ENCODE measurements around the gene SEPTIN3.

SEPTIN3 gene

DNA sequence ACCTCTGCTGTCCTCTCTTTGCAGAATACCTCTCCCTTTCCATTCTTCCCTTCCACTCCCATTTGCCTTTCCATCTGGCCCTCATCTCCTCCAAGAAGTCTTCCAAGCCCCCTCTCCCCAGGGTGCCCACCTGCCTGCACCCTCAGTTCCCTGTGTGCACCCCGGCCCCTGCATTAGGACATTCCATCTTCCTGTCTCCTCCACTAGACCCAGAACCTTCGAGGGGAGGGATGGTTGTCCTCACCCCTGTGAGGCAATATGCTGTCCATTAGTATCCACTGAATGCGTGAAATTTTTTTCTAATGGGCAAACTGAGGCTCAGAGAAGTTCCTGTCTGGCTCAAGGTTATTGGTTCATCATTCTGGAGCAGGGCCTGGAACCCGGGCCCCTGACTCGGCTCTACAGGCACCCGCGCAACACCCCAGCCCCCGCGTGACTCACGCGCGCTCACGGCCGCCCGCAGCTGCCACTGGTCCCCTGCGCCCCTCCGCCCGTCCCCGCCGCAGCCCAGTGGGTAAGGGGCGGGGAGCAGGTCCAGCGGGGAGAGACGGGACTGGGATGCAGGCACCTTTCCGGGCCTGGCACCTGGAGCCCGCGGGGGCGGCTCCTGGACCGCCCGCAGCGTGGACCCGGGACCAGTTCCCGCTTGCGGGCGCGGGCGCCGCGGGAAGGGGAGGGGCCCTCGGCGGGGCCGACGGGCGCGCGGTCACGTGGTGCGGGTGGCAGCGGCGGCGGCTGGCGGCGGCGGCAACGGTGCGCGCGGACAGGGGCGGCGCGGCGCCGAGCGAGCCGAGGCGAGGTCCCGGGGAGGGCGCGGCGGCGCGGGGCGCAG, 7.0 kb downstream of the SEPTIN3 start:
- no peak for DNase-seq

DNA sequence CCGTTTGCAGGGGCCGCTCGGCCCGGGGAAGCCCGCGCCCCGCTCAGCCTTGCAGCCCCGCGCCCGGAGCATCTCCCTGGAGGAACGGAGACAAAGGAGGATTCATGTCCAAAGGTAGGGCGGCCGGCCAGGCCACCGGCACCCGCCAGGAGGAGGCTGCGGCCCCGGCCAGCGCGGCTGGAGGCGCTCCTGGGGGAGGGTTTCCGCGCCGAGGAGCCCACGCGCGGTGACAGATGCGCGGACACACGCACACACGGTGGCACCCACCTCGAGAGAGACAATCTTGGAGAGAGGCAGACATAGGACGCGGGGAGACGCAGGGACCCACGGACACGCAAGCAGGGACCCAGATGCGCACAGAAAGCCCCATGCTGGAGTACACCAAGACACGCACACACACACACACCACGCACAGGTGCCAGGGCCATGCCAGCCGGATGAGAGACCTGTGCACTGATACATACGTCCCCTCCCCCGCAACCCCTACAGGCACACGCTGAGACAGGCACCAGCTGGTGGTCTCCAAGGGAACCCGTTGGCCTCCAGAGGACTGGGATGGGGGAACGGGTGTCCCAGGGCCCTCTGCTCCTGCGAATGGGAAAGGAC, 7.8 kb downstream of the SEPTIN3 start:
- DNase-seq = peak; percentile 12

DNA sequence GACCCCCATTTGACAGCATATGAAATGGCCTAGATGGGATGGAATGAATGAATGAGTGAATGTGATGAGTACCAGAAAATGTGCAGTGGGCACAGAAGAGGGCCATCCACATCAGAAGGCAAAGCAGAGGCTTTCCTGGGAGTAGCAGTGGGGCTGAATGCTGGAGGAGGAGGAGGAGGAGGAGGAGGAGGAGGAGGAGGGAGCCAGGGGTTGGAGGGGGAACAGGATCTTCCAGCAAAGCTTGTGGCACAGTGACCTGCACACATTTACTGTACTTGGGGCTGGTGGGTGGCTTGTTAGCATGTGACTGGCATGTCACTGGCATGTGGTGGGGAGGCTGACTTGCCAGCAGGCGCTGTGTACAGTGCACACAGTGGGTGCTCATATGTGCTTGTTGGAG, 9.5 kb downstream of the SEPTIN3 start:
- DNase-seq = no peak

DNA sequence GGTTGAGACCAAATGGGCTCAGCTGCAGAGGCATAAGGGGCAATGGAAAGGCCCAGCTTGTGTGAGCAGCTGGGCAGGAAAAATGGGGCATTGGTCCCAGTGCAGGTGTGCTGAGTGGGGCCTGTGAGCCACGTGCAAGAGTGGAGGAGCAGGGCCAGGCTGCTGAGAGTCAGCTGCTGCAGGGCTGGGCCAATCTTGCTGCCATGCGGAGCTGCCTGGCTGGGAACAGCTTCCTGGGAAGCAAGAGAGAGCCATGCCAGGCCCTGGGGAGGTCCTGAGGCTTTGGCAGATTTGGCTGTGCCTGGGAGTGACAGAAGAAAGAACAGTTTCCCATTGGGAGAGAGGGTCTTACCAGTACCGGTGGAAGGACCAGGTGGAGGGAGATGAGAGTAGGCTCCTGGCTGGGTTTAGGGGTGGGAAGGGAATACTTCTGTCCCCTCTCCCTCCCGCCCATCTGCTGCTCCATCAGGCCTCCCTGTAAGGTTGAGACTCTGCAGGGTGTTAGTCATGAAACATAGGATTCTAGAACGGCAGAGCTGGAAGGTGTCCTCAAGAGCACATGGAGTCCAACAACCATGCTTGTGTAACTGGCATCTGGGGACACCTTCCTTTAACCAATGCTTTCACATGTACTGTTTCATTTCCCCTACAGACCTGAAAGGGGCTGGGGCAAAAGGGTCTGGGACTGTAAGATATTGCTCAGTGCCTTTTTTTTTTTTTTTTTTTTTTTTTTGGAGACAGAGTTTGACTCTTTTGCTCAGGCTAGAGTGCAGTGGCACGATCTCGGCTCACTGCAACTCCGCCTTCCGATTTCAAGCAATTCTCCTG, 10.4 kb downstream of the SEPTIN3 start:
- DNase-seq = no peak

- DNase-seq = no peak
Observed at GRCh38 chr22:41982865-41983264, 13.6 kb downstream of the SEPTIN3 start.

GRCh38 chr22:41983513-41984405, 14.5 kb downstream of the SEPTIN3 start:
- DNase-seq = no peak

DNA sequence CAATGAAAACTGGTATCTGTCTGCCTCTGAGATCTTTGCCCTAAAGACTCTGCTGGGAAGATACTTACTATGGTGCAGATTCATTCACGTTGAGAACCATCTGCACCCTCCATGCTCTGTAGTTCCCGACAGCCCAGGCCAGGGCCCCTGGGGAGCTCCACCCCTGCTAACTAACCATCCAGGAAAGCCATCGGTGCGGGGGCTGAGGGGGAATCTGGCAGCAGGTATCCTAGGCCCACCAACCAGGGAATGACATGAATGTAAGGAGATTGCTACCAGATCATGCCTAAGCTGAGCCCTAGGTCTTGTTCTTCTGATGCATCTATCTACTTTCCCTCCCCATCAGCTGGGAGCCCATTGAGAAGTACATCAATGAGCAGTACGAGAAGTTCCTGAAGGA, 18.0 kb downstream of the SEPTIN3 start:
- no peak for DNase-seq

- DNase-seq = no peak
Observed at GRCh38 chr22:41989246-41989645, 20.0 kb downstream of the SEPTIN3 start.

DNA sequence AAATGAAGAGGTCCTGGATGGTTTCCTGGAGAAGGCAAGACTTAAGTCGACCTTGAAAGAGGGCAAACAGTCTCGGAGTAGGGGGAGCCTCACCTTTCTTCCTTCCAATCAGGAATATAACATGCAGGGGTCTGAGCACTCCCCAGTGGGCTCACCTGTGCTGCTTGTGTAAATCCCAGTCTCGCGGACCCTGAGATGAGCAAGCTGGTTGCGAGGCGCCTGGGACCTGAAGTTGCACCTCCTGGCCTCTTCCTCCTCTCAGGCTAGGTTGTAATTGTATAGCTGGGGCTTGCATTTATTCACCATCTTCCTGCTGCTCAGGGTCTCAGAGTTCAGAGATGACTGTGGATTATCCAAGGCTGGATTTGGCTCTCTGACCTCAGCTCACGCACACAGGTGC, 21.9 kb downstream of the SEPTIN3 start:
- no peak for DNase-seq

- no peak for DNase-seq
Observed at GRCh38 chr22:41992496-41992895, 23.3 kb downstream of the SEPTIN3 start.

DNA sequence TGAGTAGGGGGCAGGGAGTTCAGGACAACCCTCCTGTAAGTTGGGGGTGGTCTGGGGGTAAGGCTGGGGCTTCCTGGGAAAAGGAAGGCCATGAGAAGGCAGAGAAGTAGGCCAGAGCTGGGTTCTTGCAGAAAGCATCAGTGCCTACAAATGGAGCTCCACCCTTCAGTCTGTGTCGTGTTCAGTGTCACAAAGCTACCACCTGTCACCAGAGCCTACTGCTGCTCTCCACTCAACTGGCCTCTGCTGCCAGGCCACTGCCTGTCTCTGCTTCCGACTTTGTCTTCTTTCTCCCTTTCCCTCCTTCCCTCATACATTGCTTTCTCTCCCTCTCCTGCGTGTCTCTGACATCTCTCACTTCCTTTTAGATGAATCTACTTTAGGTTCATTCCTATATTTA, 26.0 kb downstream of the SEPTIN3 start:
- no peak for DNase-seq

GRCh38 chr22:41996826-41997225, 27.6 kb downstream of the SEPTIN3 start:
- no peak for DNase-seq

DNA sequence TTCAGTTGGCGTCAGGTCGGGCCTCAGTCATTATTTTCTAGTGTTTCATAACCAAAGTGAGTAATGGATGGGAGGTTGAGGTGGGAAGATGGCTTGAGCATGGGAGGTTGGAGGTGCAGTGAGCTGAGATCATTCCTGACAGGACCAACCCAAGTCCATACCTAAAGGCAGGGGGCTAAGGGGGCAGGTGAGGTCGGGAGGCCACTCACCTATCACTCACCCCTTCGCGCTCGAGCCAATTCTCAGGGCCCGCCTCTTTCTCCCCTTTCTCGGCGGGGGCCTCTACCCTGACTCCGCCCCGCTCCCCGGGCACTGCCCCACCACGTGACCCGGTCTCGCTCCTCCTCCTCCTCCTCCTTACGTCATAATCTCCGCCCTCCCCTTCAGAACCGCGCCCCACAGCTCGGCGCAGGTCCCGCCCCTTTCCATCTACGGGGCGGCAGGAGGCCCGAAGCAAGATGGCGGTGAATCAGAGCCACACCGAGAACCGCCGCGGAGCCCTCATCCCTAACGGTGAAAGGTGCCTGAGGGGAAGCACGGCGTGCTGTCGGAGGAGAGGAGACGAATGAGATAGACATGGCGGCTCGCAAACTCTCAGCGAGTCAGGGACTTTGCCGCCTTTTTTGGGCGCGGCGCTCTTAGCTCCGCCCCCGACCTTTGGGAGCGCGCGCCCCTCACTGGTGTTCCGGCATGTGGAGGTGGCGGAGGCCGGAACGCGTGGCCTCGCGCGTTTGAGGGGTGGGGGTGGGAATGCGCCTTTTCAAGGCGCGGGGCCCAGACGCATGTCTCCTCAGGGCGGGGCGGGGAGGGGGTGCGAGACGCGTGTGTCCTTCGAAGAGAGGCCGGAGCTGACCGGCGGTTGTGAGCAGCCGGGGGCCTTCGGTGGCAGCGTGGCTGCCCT, 29.4 kb downstream of the SEPTIN3 start, which contains the start of gene WBP2NL:
Gene WBP2NL (plus strand): TSS at position 428 of the 901 bp plus-strand sequence. CDS start 31 bp downstream, at position 459.
- no peak for DNase-seq

- no peak for DNase-seq
Observed at GRCh38 chr22:42000466-42000865, 31.2 kb downstream of the SEPTIN3 start.

DNA sequence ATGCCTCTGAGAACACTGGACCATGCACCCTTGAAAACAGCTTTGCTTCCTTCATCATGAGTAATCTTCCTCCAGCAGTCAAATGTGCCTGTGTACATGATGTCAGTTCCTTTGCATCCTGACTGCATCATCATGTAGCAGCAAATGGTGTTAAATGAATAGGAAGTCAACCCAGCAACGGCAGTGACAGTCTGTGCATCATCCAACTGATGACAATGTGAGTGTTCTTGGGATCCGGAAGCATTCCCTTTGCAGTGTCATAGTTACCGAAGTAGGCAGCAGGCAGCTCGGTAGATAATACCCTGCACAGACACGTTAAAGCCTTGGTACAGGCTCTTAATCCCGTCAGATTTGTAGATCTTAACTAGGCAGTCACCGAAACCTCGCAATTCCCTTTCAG, 31.9 kb downstream of the SEPTIN3 start:
- DNase-seq = no peak

GRCh38 chr22:42001706-42002105, 32.5 kb downstream of the SEPTIN3 start:
- DNase-seq = no peak

DNA sequence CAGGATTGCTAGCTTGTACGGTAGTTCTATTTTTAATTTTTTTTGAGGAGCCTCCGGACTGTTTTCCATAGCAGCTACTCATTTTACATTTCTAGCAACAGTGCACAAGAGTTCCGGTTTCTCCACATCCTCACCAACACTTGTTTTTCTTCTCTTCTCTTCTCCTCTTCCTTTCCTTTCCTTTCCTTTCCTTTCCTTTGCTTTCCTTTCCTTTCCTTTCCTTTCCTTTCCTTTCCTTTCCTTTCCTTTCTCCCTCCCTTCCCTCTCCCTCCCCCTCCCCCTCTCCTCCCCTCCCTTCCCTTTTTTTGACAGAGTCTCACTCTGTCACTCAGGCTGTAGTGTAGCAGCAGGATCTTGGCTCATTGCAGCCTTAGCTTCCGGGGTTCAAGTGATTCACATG, 38.7 kb downstream of the SEPTIN3 start:
- DNase-seq = no peak

DNA sequence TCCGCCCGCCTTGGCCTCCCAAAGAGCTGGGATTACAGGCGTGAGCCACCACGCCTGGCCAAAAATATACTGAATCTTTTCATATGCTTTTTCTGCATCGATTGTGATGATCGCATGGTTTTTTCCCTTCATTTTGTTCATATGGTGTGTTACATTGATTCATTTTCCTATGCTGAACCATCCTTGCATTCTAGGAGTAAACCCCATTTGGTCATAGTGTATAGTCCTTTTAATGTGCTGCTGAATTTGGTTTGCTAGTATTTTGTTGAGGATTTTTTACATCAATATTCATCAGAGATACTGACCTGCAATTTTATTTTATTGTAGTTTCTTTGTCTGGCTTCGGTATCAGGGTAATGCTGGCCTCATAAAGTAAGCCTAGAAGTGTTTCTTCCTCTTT, 41.5 kb downstream of the SEPTIN3 start:
- no peak for DNase-seq

GRCh38 chr22:42013385-42013784, 44.1 kb downstream of the SEPTIN3 start:
- no peak for DNase-seq

DNA sequence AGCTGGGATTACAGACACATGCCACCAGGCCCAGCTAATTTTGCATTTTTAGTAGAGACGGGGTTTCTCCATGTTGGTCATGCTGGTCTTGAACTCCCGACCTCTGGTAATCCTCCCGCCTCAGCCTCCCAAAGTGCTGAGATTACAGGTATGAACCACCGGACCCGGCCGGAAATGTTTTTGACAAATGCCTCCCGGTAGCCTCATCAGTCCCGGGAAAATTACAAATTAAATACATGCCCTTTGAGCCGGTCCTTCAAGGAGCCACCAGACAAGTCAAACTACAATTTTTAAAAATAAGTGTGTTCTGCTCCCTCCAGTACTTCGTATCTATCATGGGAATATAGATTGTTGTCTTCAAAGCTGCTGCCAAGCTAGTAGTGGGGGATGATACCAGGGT, 46.9 kb downstream of the SEPTIN3 start:
- no peak for DNase-seq

- DNase-seq = no peak
Observed at GRCh38 chr22:42018224-42018623, 49.0 kb downstream of the SEPTIN3 start.
